AG10803 (cell line): Measurements from ENCODE around the gene TMEM40.

Source experiments
- DNase-seq: peaks from one replicate; pipeline ENCODE4 v3.0.0; 2010; ENCODE audit warnings: low read depth
- H3K4me3 ChIP-seq: 2 replicates; pipeline ENCODE4 v1.5.1; 2011; ENCODE audit warnings: mild to moderate bottlenecking, low read length, control low read depth
- CTCF ChIP-seq: conservative IDR thresholded peaks from 2 replicates; pipeline ENCODE4 v1.5.1; 2011; ENCODE audit warnings: mild to moderate bottlenecking, low read length, control low read depth, inconsistent platforms

TMEM40 gene

DNA sequence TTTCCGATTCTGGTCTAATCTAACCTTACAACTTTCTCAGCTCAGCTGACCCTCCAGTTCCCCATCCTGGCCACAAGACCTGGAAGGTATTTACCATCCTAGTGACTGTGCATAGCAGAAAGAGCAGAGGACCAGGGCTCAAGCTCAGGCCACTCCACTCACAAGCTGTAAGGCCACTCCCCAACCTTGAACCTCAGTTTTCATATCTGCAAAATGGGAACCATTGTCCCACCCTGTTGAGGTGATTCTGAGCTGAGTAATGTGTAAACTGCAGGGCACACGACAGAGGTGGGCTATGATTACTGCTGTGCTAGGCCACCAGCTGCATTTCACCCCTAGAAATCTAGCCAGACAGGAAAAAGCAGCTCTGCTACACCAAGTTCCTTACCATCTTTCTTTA lies 21.7 kb downstream of the TMEM40 start:
- DNase-seq, result no peak
- no peak overlapping the region for H3K4me3 ChIP-seq
- TF ChIP-seq CTCF, result no peak

DNA sequence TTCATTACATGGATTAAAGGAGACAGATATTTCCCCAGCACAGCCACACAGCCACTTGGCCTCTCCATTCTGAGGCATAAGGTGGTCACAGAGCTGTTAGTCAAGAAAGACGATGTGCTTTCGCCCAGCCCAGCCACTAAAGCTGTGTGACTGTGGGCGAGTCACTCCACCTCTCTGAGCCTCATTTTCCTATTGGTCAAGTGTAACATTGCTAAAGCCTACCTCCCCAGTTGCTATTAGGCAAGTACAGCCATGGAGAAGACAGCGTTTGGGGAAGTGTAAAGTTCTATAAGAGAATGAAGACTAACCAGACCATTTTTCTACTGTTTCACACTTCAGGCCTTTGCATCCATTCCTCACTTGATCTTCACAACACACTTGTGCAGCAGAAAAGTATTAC lies 24.1 kb downstream of the TMEM40 start:
- DNase-seq, result no peak
- TF ChIP-seq CTCF, result no peak
- H3K4me3 ChIP-seq, result no peak overlapping the region

GRCh38 chr3:12733566-12733965 lies 25.5 kb downstream of the TMEM40 start:
- TF ChIP-seq CTCF, result no peak
- DNase-seq, result no peak
- H3K4me3 ChIP-seq, result no peak overlapping the region

DNA sequence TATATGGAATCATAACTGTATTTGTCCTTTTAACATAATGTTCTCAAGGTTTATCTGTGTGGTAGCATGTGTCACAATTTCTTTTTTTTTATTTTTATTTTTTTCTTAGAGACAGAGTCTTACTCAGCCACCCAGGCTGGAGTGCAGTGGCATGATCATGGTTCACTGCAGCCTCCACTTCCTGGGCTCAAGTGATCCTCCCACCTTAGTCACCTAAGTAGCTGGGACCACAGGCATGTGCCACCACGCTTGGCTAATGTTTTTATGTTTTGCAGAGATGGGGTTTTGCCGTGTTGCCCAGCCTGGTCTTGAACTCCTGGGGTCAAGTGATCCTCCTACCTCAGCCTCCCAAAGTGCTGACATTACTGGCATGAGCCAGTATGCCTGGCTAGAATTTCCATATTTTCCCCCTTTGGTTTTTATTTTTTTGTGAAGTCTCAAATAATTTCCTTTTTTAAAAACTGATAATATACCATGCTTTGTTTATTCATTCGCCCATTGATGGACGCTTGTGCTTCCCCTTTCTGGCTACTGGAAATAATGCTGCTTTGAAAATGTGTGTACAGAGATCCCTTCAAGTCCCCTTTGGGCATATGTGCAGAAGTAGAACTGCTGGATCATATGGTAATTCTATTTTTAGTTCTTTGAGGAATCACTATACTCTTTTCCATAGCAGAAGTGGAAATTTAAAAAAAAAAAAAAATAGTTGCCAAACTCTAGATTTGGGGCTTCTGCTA lies 28.4 kb downstream of the TMEM40 start:
- DNase-seq, result no peak
- no peak overlapping the region for H3K4me3 ChIP-seq
- TF ChIP-seq CTCF, result no peak

- H3K4me3 ChIP-seq, result no peak overlapping the region
- no peak for DNase-seq
- no peak for TF ChIP-seq CTCF
Observed at GRCh38 chr3:12729051-12729651, 29.9 kb downstream of the TMEM40 start.

- no peak overlapping the region for H3K4me3 ChIP-seq
- DNase-seq, result no peak
- no peak for TF ChIP-seq CTCF
Observed at GRCh38 chr3:12727937-12728336, 31.1 kb downstream of the TMEM40 start.

DNA sequence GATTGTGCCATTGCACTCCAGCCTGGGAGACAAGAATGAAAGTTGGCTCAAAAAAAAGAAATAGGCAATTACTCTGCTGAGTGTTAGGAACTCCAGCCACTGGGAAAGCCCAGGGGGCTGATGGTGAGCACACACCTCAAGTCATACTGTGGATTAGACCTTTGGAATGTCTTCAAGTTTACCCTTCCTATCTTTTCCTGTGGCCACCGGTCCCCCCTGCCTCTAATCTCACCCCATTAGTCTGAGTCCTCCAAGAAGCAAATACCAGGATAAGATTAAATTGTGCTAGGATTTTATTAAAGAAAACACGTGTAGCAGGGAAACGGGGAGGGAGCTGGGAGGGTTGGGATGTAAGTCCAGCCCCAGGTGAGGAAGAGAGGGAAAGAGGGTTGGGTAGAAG lies 31.6 kb downstream of the TMEM40 start:
- no peak overlapping the region for H3K4me3 ChIP-seq
- no peak for DNase-seq
- TF ChIP-seq CTCF, result no peak
